Stomach (tissue), 9 donors: ENCODE results near the gene ALG3. TPM values are rescaled to one million over a fixed set of nuclear protein-coding genes. Genes with fewer than 3 reads are reported as not detected.

Experiments
- DNase-seq, 2 donors: peaks; one replicate each; pipeline versions ENCODE4 v3.0.0 to v3.0.0-alpha.2; 2013 to 2019
- H3K27ac ChIP-seq, 5 donors: fragments of 200-600 bp in 4 of 5; sonication (generic) in 4 of 5; one replicate each; pipeline ENCODE4 v1.5.1; 2013 to 2019; ENCODE audit warnings: mild to moderate bottlenecking in 1 of 5, moderate library complexity in 1 of 5
- H3K27me3 ChIP-seq, 3 donors: fragments of 200-600 bp; sonication (generic); one replicate each; pipeline ENCODE4 v1.5.1; 2017 to 2019; ENCODE audit warnings: mixed run types in 1 of 3
- H3K36me3 ChIP-seq, 4 donors: fragments of 200-600 bp; sonication (generic); 1 replicate in 3 of 4; 2 replicates in 1 of 4; pipeline ENCODE4 v1.5.1; 2016 to 2019
- H3K4me1 ChIP-seq, 4 donors: fragments of 200-600 bp; sonication (generic); one replicate each; pipeline ENCODE4 v1.5.1; 2016 to 2019
- H3K4me3 ChIP-seq, 4 donors: fragments of 200-600 bp; sonication (generic) in 3 of 4; one replicate each; pipeline ENCODE4 v1.5.1; 2016 to 2019; ENCODE audit warnings: mild to moderate bottlenecking in 1 of 4
- H3K9me3 ChIP-seq, 4 donors: fragments of 200-600 bp; sonication (generic); one replicate each; pipeline ENCODE4 v1.5.1; 2016 to 2019
- CTCF ChIP-seq, 7 experiments: fragments of 450-650 bp in 4 of 7; fragments of 200-600 bp in 3 of 7; sonication (generic) in 3 of 7; IDR thresholded peaks; one replicate each; pipeline ENCODE4 v1.5.1; 2016 to 2019; ENCODE audit warnings: antibody characterized with exemption in 7 of 7, control low read depth in 2 of 7, mild to moderate bottlenecking in 1 of 7
- EP300 ChIP-seq: sonication (generic); formaldehyde crosslinking; IDR thresholded peaks from one replicate; pipeline ENCODE4 v1.6.1; 2017; ENCODE audit warnings: antibody characterized with exemption
- POLR2A ChIP-seq, 4 donors: fragments of 450-650 bp; IDR thresholded peaks; one replicate each; pipeline ENCODE4 v1.6.1; 2016; ENCODE audit warnings: antibody characterized with exemption in 4 of 4, control low read depth in 2 of 4, mild to moderate bottlenecking in 1 of 4, moderate library complexity in 1 of 4
- POLR2AphosphoS5 ChIP-seq, 3 donors: sonication (generic); formaldehyde crosslinking; IDR thresholded peaks; one replicate each; pipeline ENCODE4 v1.6.1; 2016; ENCODE audit warnings: antibody characterized with exemption in 3 of 3
- WGBS, 5 donors: extraction: QIAGEN DNeasy Blood & Tissue Kit in 3 of 5; methylation state at CpG; one replicate each; pipeline versions ENCODE4 v1.1.5 to v1.1.7; 2013 to 2018; 5-methylcytosine and 5-hydroxymethylcytosine counted together
- intact Hi-C: fragments of 100-400 bp; cut with DNase I; formaldehyde crosslinking; loops from one replicate; pipeline ENCODE4 v1.15.1; 2023; ENCODE audit warnings: low total_unique reads
- polyA plus RNA-seq, 3 donors: library from polyadenylated mRNA; stranded (reverse); fragments of 200-250 nt; gene quantifications; one replicate each; pipeline ENCODE4 v1.2.3, GENCODE V29; 2013
- total RNA-seq, 5 donors: library from RNA; depleted of rRNA; stranded (reverse); fragments of >200 nt; gene quantifications; one replicate each; pipeline versions ENCODE4 v1.1.0 to v1.2.3, GENCODE V29; 2014 to 2016
- donor health status: healthy with polysubstance abuse.
- donor health status: Bipolar disorder and iron deficiency.
- donor health status: healthy.

The ALG3 gene
- total and polyA plus RNA-seq, 8 donors, result 17.1 to 253 (median 22.1) TPM

GRCh38 chr3:184228376-184229137 lies 20.2 kb downstream of the ALG3 start:
- H3K36me3 ChIP-seq, result no peaks in the 10 kb centered on the region
- H3K27ac ChIP-seq, result no peak overlapping the region
- peaks cover 16 to 78% (median 49%) of the 10 kb centered on the region in 3 donors for H3K27me3 ChIP-seq
- intact Hi-C loops, result no loop called here
- H3K4me3 ChIP-seq, result peak overlapping the region in 3 of 4 donors; percentile 48 to 64 (median 63)
- no peaks in the 10 kb centered on the region for H3K9me3 ChIP-seq
- TF ChIP-seq EP300 (no peak), CTCF (IDR thresholded peaks at IDR 0.05) (no peak), POLR2AphosphoS5 (IDR thresholded peaks at IDR 0.05) (no peak), POLR2A (IDR thresholded peaks at IDR 0.05) (no peak)
- WGBS, 5 donors, result 41 to 45% (median 42%) methylated on average over 12 of the region's 12 CpGs
- DNase-seq, result no peak
- H3K4me1 ChIP-seq, result peaks cover 19 to 29% (median 27%) of the 10 kb centered on the region in 4 donors

- intact Hi-C loops, result no loop called here
- H3K27me3 ChIP-seq, result peaks cover 16 to 67% (median 42%) of the 10 kb centered on the region in 3 donors
- peaks cover 19 to 29% (median 27%) of the 10 kb centered on the region in 4 donors for H3K4me1 ChIP-seq
- H3K9me3 ChIP-seq, result no peaks in the 10 kb centered on the region
- DNase-seq, result peak; percentile 36 to 53
- peak in 5 of 7 experiments; percentile 45 to 84 (median 78) for TF ChIP-seq CTCF (IDR thresholded peaks at IDR 0.05)
- no peak for TF ChIP-seq EP300
- no peak overlapping the region for H3K4me3 ChIP-seq
- H3K36me3 ChIP-seq, result no peaks in the 10 kb centered on the region
- H3K27ac ChIP-seq, result no peak overlapping the region
- WGBS, 5 donors, result 44 to 52% (median 48%) methylated on average over 2 of the region's 2 CpGs
Observed at GRCh38 chr3:184227481-184227935, 21.3 kb downstream of the ALG3 start.

GRCh38 chr3:184223946-184224345 lies 24.8 kb downstream of the ALG3 start:
- DNase-seq, result no peak
- Histone ChIP-seq H3K9me3 (no peaks in the 10 kb centered on the region), H3K36me3 (no peaks in the 10 kb centered on the region), H3K27me3 (peaks cover 0 to 58% (median 8%) of the 10 kb centered on the region in 3 donors), H3K4me3 (no peak overlapping the region), H3K4me1 (peaks cover 0 to 5% (median 5%) of the 10 kb centered on the region in 4 donors), H3K27ac (no peak overlapping the region)
- 74 to 88% (median 81%) methylated on average over 3 of the region's 3 CpGs for WGBS, 5 donors
- TF ChIP-seq POLR2AphosphoS5 (IDR thresholded peaks at IDR 0.05), result no peak
- no peak for TF ChIP-seq POLR2A (IDR thresholded peaks at IDR 0.05)
- TF ChIP-seq EP300, result no peak
- no peak for TF ChIP-seq CTCF (IDR thresholded peaks at IDR 0.05)
- intact Hi-C loops, result no loop called here

- Histone ChIP-seq H3K36me3 (no peaks in the 10 kb centered on the region), H3K27ac (no peak overlapping the region), H3K4me1 (no peaks in the 10 kb centered on the region), H3K9me3 (no peaks in the 10 kb centered on the region), H3K4me3 (no peak overlapping the region), H3K27me3 (peaks cover 0 to 54% (median 3%) of the 10 kb centered on the region in 3 donors)
- DNase-seq, result no peak
- intact Hi-C loops, result no loop called here
- WGBS, 5 donors, result 47 to 66% (median 60%) methylated on average over 3 of the region's 3 CpGs
- no peak for TF ChIP-seq POLR2A (IDR thresholded peaks at IDR 0.05)
- TF ChIP-seq CTCF (IDR thresholded peaks at IDR 0.05), result no peak
- TF ChIP-seq EP300, result no peak
- TF ChIP-seq POLR2AphosphoS5 (IDR thresholded peaks at IDR 0.05), result no peak
Observed at GRCh38 chr3:184222521-184222920, 26.2 kb downstream of the ALG3 start.
